Embryonic facial prominence (tissue), 1 donor: ENCODE measurements around the gene HBEGF.
"Not testable (repeated sequence)": the region's sequence is repeated elsewhere in the genome, so short reads cannot be mapped to it uniquely, and the experiment has no call there.

ENCODE experiments used
- DNase-seq: peaks from one replicate; pipeline ENCODE4 v3.0.0-alpha.2; 2016; ENCODE audit errors: extremely low spot score

Gene HBEGF

GRCh38 chr5:140360681-140361479, 14.5 kb upstream of the HBEGF start:
- no peak for DNase-seq

DNA sequence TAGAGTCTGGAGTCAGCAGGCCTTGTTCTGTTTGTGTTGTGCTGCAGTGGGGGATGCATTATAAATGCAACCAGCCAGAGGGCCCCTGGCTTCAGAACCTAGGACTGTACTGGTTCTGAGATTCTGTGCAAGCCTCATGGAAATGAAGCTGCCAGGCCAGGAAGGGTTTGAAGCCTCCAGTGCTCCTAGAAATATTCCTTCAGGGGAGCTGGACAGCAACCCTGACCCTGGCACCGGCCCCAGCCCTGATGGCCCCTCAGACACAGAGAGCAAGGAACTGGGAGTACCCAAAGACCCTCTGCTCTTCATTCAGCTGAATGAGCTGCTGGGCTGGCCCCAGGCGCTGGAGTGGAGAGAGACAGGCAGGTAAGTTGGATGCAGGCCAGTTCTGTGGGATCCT, 13.7 kb upstream of the HBEGF start, which contains the start of gene SLC4A9:
Gene SLC4A9 (plus strand): TSS at position 94 of the 400 bp plus-strand sequence. CDS start 43 bp downstream, at position 137.
- no peak for DNase-seq

DNA sequence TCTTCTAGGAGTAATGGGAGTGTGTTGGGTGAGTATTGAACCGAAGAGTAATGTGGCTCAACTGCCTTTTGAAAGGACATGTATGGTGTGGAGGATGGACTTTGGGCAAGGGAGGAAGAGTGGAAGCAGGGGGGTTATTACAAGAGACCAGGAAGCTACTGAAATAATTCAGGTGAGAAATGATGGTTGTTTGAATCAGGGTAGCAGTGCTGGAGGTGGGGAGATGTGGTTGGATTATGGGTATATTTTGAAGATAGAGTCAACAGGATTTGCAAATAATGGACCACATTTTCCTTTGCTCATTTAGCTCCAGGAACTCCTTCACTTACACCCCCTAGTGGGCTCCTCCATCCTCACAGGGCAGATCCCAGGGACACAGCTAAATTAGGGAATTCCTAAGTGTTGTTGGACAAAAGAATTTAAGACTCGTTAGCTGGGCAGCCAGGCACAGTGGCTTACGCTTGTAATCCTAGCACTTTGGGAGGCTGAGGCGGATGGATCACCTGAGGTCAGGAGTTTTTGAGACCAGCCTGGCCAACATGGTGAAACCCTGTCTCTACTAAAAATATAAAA, 12.4 kb upstream of the HBEGF start:
- no peak for DNase-seq

DNA sequence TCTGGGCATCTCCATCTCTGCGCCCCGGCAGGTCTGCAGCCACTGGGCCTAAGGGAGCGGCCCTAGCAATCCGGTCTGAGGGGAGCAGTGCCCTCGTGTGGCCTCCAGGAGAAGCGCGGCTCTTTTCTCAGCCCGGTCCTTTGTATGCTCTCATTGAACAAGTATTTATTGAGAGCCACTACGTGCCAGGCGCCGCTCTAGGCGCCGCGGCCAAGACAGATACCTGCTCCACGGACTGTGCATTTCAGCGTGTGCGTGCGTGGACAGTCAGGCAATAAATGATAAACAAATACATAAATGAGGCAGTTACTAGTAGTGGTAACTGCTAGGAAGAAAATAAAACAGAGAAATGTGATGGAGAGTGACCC, 11.3 kb upstream of the HBEGF start:
- peak; percentile 57 for DNase-seq

DNA sequence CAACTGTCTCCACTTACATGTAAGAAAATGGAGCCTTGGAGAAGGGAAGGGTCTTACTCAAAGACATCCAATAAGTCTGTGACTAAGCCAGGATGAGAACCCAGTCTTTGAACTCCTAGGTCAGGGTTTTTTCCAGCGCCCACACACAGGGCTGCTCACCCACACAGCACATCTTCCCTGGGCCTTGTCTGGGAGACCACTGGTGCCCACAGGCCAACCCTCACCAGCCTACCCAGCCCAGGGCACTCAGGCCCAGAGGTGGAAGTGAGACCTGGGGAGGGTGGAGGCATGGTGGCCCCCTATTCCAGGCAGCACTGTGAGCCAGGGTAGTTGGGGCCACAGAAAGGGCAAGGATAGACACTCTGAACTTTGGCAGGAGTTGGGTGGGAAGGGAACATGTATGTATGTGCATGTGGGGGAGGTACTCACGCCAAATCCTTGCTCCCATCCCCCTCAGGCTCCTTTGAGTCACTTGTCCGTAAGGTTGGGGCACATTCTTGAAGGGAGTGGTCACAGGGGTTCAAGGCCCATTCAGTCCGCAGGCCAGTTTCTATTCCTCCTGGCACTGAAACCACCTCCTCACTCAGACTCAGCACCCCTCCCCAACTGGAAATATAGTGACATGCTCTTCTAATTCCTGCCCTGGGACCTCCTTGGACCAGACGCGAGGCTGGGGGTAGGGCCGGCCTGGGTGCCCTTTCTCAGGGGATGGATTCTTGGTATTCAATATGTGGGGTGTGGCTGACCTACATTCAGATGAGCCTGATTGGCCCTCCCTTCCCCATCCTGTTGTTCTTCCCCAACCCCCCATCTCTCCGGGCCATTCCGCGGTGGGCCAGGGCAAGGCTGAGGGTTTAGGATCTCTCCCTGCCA, 10.7 kb upstream of the HBEGF start:
- DNase-seq, result no peak

GRCh38 chr5:140355546-140355945, 9.1 kb upstream of the HBEGF start:
- DNase-seq, result no peak

- DNase-seq, result no peak
These were observed 5.4 kb upstream of the HBEGF start for GRCh38 chr5:140351609-140352334.

- DNase-seq, result no peak
These were observed 2.8 kb upstream of the HBEGF start for GRCh38 chr5:140349244-140349643.

DNA sequence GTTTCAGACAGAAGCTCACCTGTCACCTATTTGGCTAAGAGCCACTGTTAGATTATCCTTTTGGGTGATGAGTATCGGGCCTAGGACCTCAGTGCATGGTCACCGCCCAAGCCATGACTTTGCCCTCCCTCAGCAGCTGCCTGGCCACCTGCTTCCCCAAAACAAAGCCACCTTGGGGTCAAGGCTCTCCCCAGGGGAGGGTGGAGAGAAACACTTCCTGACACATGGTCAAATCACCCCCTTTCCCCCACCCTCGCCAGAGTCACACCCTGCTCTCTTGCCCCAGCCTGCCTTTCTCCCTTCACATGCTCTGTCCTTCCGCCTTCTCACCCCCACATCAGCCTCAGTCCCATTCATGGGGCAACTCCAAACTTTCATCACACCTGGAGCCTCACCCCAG, 1.7 kb upstream of the HBEGF start:
- no peak for DNase-seq

DNA sequence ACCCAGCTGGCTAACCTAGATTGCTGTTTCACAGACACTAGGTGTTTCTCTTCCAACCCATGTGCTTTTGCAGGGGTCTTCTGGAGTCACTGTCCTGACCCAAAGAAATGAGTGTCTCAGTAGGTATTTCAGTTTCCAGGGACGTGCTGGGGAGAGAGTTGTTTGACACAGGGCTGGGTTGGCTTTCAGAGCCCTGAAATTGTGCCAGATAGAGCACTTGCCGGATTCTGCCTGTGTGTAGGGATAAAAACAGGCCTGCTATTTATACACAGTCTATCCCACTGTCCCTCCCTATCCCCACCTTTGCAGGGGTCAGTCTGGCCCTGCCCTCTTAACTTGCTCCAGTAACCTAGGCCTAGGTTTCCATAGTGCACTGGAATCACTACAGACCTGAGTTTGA, 957 bp upstream of the HBEGF start:
- no peak for DNase-seq

GRCh38 chr5:140345919-140346347, 470 bp downstream of the HBEGF start:
- no peak for DNase-seq

GRCh38 chr5:140344683-140345423, 1.6 kb downstream of the HBEGF start:
- DNase-seq, result no peak

DNA sequence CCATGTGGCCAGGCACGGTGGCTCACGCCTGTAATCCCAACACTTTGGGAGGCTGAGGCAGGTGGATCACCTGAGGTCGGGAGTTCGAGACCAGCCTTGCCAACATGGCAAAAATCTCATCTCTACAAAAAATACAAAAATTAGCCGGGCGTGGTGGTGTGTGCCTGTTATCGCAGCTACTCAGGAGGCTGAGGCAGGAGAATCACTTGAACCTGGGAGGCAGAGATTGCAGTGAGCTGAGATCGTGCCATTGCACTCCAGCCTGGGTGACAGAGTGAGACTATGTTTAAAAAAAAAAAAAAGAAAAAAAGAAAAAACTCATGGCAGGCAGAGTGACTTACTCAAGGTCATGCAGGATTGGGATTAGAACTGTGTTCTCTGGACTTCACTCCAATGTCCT, 2.6 kb downstream of the HBEGF start:
- not testable (repeated sequence) for DNase-seq

DNA sequence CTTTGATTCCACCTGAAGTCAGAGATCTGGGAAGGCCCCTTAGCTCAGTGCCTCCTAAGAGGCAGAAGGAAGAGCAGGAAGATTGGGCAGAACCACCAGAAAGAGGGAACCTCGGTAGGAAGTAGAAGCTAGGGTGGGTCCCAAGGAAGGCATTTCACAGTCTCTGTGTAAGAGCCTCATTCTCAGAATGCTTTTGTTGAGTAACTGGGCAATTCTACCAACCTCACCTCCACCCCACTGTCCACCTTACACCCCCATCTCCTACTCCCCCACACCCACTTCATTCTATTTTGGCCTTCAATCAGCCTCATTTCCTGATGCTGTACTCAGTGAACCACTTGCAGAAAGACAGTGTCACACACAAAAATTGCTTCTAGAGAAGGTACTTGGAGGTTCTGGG, 3.5 kb downstream of the HBEGF start:
- DNase-seq, result no peak

- no peak for DNase-seq
These were observed 4.1 kb downstream of the HBEGF start for GRCh38 chr5:140342287-140342686.

- no peak for DNase-seq
These were observed 4.8 kb downstream of the HBEGF start for GRCh38 chr5:140341591-140341990.

DNA sequence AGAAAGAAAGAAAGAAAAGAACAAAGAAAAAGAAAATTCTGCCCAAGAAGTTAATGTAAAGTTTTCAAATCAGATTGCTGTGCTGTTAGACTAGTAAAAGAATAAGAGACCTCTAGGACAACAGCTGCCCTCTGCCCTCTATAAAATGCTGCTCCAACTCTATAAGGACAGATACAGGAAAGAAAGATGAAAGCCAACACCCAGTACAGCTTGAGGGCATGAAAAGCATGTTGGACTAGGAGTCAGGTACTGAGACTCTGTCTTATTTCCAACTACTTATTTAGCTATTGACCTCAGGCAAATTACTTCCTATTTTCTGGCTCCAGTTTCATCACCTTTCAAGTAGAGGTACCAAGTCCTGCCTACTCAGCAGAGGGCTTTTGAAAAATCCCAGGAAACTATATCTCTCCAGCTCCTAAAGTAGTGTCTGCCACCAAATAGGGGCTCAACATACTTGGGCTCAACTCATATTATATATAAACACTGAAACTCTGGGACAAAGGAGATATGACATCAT, 5.7 kb downstream of the HBEGF start:
- no peak for DNase-seq

DNA sequence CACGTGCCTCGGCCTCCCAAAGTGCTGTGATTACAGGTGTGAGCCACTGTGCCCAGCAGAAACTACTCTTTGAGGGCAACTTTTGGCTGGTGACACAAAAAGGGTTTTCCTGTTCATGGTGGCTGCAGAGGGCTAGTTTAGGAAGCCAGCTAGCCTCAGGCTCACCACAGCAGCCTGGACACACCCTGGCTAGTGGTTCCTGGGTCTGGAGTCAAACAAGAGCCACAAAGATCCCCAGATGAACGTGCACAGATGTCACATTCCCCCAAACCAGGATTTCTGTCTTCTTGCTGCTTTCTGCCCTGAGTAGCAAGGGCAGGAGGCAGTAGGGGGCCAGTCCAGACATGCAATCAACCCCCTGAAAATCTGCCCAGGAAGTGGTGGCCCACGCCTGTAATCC, 6.8 kb downstream of the HBEGF start:
- DNase-seq, result no peak

- no peak for DNase-seq
These were observed 7.5 kb downstream of the HBEGF start for GRCh38 chr5:140338908-140339307.

DNA sequence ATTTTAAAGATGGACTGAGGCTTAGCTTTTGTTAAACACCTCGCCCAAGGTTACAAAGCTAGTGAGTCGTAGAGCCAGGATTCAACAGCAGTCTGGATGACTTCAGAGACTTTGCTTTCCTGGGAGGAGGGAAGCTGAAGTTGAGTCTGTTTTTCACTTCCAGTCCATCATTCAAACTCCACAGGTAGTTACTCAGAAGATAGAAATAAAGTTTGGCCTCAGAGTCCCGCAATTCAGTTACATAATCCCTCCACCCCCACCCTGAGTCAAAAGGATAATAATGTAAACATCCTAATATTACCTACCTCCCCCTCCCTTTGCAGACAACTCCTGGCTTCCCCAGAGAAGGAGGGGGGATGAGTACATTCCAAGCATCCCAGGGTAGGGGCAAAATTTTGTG, 8.1 kb downstream of the HBEGF start:
- no peak for DNase-seq

GRCh38 chr5:140337880-140338279, 8.5 kb downstream of the HBEGF start:
- no peak for DNase-seq
